H9 (cell line): Measurements from ENCODE around the gene OR52K2. TPM values are rescaled to one million over a fixed set of nuclear protein-coding genes. Genes with fewer than 3 reads are reported as not detected.

Experiments
- DNase-seq: peaks from one replicate; pipeline ENCODE4 v3.0.0-alpha.2; 2017
- H2AFZ ChIP-seq: one replicate; pipeline ENCODE4 v1.6.1; 2013; ENCODE audit warnings: mild to moderate bottlenecking, low read length, control low read depth, moderate library complexity
- H2AK5ac ChIP-seq: 2 replicates; pipeline ENCODE4 v1.6.1; 2013; ENCODE audit warnings: low read length, control low read depth, mixed read lengths; ENCODE audit not compliant: insufficient read length
- H2BK120ac ChIP-seq: one replicate; pipeline ENCODE4 v1.6.1; 2013; ENCODE audit warnings: low read depth, mild to moderate bottlenecking, low read length, control low read depth, inconsistent platforms; ENCODE audit not compliant: poor library complexity, severe bottlenecking
- H2BK12ac ChIP-seq: 2 replicates; pipeline ENCODE4 v1.6.1; 2013; ENCODE audit warnings: low read length, control low read depth, mixed read lengths, low read depth; ENCODE audit not compliant: insufficient read length
- H2BK15ac ChIP-seq: 2 replicates; pipeline ENCODE4 v1.6.1; 2013; ENCODE audit warnings: low read depth, low read length, control low read depth
- H2BK20ac ChIP-seq: one replicate; pipeline ENCODE4 v1.6.1; 2013; ENCODE audit warnings: low read depth, mild to moderate bottlenecking, low read length, control low read depth, inconsistent platforms; ENCODE audit not compliant: poor library complexity, severe bottlenecking
- H2BK5ac ChIP-seq: 2 replicates; pipeline ENCODE4 v1.6.1; 2013; ENCODE audit warnings: low read length, control low read depth, mixed read lengths; ENCODE audit not compliant: insufficient read length
- H3K14ac ChIP-seq: 2 replicates; pipeline ENCODE4 v1.6.1; 2013; ENCODE audit warnings: low read length, control low read depth; ENCODE audit not compliant: insufficient read depth
- H3K18ac ChIP-seq: 2 replicates; pipeline ENCODE4 v1.6.1; 2013; ENCODE audit warnings: low read depth, mild to moderate bottlenecking, mixed read lengths, low read length, control low read depth; ENCODE audit not compliant: insufficient read length
- H3K23ac ChIP-seq: 2 replicates; pipeline ENCODE4 v1.6.1; 2013; ENCODE audit warnings: low read length, control low read depth, mixed read lengths, low read depth; ENCODE audit not compliant: insufficient read length
- H3K23me2 ChIP-seq: 2 replicates; pipeline ENCODE4 v1.6.1; 2013; ENCODE audit warnings: low read depth, mild to moderate bottlenecking, mixed read lengths, low read length, control low read depth; ENCODE audit not compliant: insufficient read length, poor library complexity, severe bottlenecking
- H3K27ac ChIP-seq: 2 replicates; pipeline ENCODE4 v1.5.1; 2013; ENCODE audit warnings: low read length, control low read depth, mixed read lengths, low read depth; ENCODE audit not compliant: insufficient read length
- H3K27me3 ChIP-seq: 2 replicates; pipeline ENCODE4 v1.6.1; 2013; ENCODE audit warnings: low read length, control low read depth, inconsistent platforms; ENCODE audit not compliant: insufficient read depth
- H3K4ac ChIP-seq: 2 replicates; pipeline ENCODE4 v1.6.1; 2013; ENCODE audit warnings: low read depth, mild to moderate bottlenecking, control low read depth, inconsistent platforms, low read length, moderate library complexity
- H3K4me1 ChIP-seq: 2 replicates; pipeline ENCODE4 v1.6.1; 2013; ENCODE audit warnings: low read length, control low read depth, inconsistent platforms; ENCODE audit not compliant: insufficient read depth
- H3K4me2 ChIP-seq: 2 replicates; pipeline ENCODE4 v1.6.1; 2013; ENCODE audit warnings: low read length, control low read depth, mixed read lengths; ENCODE audit not compliant: insufficient read length, insufficient read depth
- H3K56ac ChIP-seq: 2 replicates; pipeline ENCODE4 v1.6.1; 2013; ENCODE audit warnings: low read depth, mild to moderate bottlenecking, mixed read lengths, low read length, control low read depth; ENCODE audit not compliant: insufficient read length
- H3K79me1 ChIP-seq: 2 replicates; pipeline ENCODE4 v1.6.1; 2013; ENCODE audit warnings: low read depth, mild to moderate bottlenecking, moderate library complexity, low read length, control low read depth, inconsistent platforms; ENCODE audit not compliant: insufficient read depth, poor library complexity, severe bottlenecking
- H3K79me2 ChIP-seq: 2 replicates; pipeline ENCODE4 v1.6.1; 2013; ENCODE audit warnings: low read length, control low read depth, inconsistent platforms; ENCODE audit not compliant: insufficient read depth
- H3K9ac ChIP-seq: 2 replicates; pipeline ENCODE4 v1.6.1; 2013; ENCODE audit warnings: low read length, control low read depth, mixed read lengths; ENCODE audit not compliant: insufficient read length; ENCODE audit errors: extremely low read depth
- H3K9me3 ChIP-seq: one replicate; pipeline ENCODE4 v1.6.1; 2013; ENCODE audit warnings: low read depth, low read length, inconsistent platforms; ENCODE audit not compliant: control insufficient read depth
- H3T11ph ChIP-seq: one replicate; pipeline ENCODE4 v1.6.1; 2013; ENCODE audit warnings: mild to moderate bottlenecking, low read length, control low read depth, inconsistent platforms
- H4K20me1 ChIP-seq: one replicate; pipeline ENCODE4 v1.6.1; 2013; ENCODE audit not compliant: control insufficient read depth, insufficient read length, insufficient read depth
- H4K5ac ChIP-seq: 2 replicates; pipeline ENCODE4 v1.6.1; 2013; ENCODE audit warnings: low read depth, mild to moderate bottlenecking, mixed read lengths, low read length, control low read depth; ENCODE audit not compliant: insufficient read length
- H4K8ac ChIP-seq: replicated peaks from 2 replicates; pipeline ENCODE4 v1.6.1; 2013; ENCODE audit warnings: low read length, control low read depth, mixed read lengths, low read depth; ENCODE audit not compliant: insufficient read length
- H4K91ac ChIP-seq: 2 replicates; pipeline ENCODE4 v1.6.1; 2013; ENCODE audit warnings: low read depth, mild to moderate bottlenecking, moderate library complexity, mixed read lengths, low read length, control low read depth; ENCODE audit not compliant: insufficient read length
- H3K27ac Mint-ChIP-seq, 3 experiments: 2 replicates in 2 of 3; 3 replicates in 1 of 3; pipeline ENCODE4 v1.8.0; 2020 to 2021; ENCODE audit warnings: mixed read lengths in 3 of 3, mild to moderate bottlenecking in 1 of 3, moderate library complexity in 1 of 3
- H3K27me3 Mint-ChIP-seq: 2 replicates; pipeline ENCODE4 v1.8.0; 2021; ENCODE audit warnings: low read depth, mild to moderate bottlenecking, moderate library complexity, mixed read lengths
- H3K36me3 Mint-ChIP-seq, 3 experiments: 2 replicates in 2 of 3; 3 replicates in 1 of 3; pipeline ENCODE4 v1.8.0; 2020 to 2021; ENCODE audit warnings: low read depth in 3 of 3, mixed read lengths in 3 of 3; ENCODE audit not compliant: insufficient read depth in 1 of 3
- H3K4me1 Mint-ChIP-seq, 2 experiments: 2 replicates each; pipeline ENCODE4 v1.8.0; 2020; ENCODE audit warnings: mixed read lengths in 2 of 2
- H3K4me3 Mint-ChIP-seq, 2 experiments: 2 replicates in 1 of 2; 3 replicates in 1 of 2; pipeline ENCODE4 v1.8.0; 2020 to 2021; ENCODE audit warnings: mild to moderate bottlenecking in 2 of 2, mixed read lengths in 2 of 2, moderate library complexity in 1 of 2
- H3K9me3 Mint-ChIP-seq, 2 experiments: 2 replicates in 1 of 2; 3 replicates in 1 of 2; pipeline ENCODE4 v1.8.0; 2020; ENCODE audit warnings: mild to moderate bottlenecking in 2 of 2, mixed read lengths in 2 of 2, moderate library complexity in 1 of 2
- WGBS: extraction: QIAGEN DNeasy Blood & Tissue Kit; methylation state at CpG from one replicate; pipeline ENCODE4 v1.1.7; 2013; ENCODE audit warnings: missing lambda C conversion rate, low lambda C conversion rate, mixed read lengths; ENCODE audit not compliant: insufficient read length; ENCODE audit errors: extremely low coverage; 5-methylcytosine and 5-hydroxymethylcytosine counted together
- total RNA-seq: library from RNA; stranded (reverse); gene quantifications from 2 replicates; pipeline ENCODE4 v1.2.1, GENCODE V29; 2021
- TF ChIP-seq, protein P1 (sequence below): fragments of 200-600 bp; sonication (generic); conservative IDR thresholded peaks from 3 replicates; pipeline ENCODE4 v1.8.0; 2021; ENCODE audit warnings: antibody characterized with exemption, mild to moderate bottlenecking

The OR52K2 gene
- total RNA-seq, 1 experiment from 2014 or later: not detected

DNA sequence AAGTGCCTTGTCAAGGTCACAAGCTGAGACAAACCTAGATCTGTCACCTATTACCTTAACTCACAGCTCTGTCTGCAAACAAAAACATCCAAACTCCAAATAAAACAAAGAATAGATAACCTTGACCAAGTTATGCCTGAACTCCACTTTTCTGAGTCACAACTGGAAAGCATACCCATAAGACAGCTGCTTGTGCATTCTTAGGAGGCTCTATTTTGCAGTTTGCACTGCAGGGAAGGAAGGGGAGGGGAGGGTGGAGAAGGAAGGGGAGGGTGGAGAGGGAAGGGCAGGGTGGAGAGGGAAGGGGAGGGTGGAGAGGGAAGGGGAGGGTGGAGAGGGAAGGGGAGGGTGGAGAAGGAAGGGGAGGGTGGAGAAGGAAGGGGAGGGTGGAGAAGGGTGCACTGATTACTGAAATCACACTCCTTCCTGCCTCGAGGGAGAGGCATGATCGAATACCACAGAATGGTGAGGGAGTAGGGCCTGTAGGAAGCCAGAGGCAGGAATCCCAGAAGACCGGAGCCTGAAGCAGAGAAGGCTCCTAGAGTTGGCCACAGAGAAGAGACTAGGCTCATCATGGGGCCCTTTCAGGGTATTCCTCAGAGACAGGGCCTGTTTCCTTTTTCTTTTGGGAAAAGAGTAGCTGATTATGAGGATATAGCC, 5.7 kb upstream of the OR52K2 start:
- Histone ChIP-seq H3K4me2 (no peak overlapping the region), H2AK5ac (no peak overlapping the region), H3K4ac (no peak overlapping the region), H2BK120ac (no peak overlapping the region), H3K23ac (no peak overlapping the region), H2BK12ac (no peak overlapping the region), H2BK5ac (no peak overlapping the region), H4K5ac (no peak overlapping the region), H2BK20ac (no peak overlapping the region), H3K23me2 (no peaks in the 10 kb centered on the region), H2AFZ (no peak overlapping the region), H3K9ac (no peak overlapping the region), H3K9me3 (no peaks in the 10 kb centered on the region), H4K91ac (no peak overlapping the region), H3K56ac (no peak overlapping the region), H3K79me2 (no peaks in the 10 kb centered on the region), H3K27me3 (no peaks in the 10 kb centered on the region), H3K79me1 (no peaks in the 10 kb centered on the region), H3T11ph (no peak overlapping the region), H2BK15ac (no peak overlapping the region), H4K8ac (no peak overlapping the region), H3K27ac (no peak overlapping the region), H3K14ac (no peak overlapping the region), H3K4me1 (no peaks in the 10 kb centered on the region), H3K18ac (no peak overlapping the region), H4K20me1 (no peaks in the 10 kb centered on the region)
- no peaks in the 10 kb centered on the region for H3K27me3 Mint-ChIP-seq
- H3K27ac Mint-ChIP-seq: no peak overlapping the region
- TF ChIP-seq, protein P1, sequence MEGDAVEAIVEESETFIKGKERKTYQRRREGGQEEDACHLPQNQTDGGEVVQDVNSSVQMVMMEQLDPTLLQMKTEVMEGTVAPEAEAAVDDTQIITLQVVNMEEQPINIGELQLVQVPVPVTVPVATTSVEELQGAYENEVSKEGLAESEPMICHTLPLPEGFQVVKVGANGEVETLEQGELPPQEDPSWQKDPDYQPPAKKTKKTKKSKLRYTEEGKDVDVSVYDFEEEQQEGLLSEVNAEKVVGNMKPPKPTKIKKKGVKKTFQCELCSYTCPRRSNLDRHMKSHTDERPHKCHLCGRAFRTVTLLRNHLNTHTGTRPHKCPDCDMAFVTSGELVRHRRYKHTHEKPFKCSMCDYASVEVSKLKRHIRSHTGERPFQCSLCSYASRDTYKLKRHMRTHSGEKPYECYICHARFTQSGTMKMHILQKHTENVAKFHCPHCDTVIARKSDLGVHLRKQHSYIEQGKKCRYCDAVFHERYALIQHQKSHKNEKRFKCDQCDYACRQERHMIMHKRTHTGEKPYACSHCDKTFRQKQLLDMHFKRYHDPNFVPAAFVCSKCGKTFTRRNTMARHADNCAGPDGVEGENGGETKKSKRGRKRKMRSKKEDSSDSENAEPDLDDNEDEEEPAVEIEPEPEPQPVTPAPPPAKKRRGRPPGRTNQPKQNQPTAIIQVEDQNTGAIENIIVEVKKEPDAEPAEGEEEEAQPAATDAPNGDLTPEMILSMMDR: no peak
- DNase-seq: no peak
- no peaks in the 10 kb centered on the region for H3K36me3 Mint-ChIP-seq
- H3K9me3 Mint-ChIP-seq: no peaks in the 10 kb centered on the region
- H3K4me3 Mint-ChIP-seq: no peak overlapping the region
- no CpG with 5 or more reads among the region's 3 CpGs for WGBS
- H3K4me1 Mint-ChIP-seq: peaks cover 0 to 5% of the 10 kb centered on the region in 2 experiments; a peak in 1 of 4 replicates
